ENCODE data around the gene TGFBR3.

GRCh38 chr1:91775227-91775626, 110.7 kb downstream of the TGFBR3 start:
- TF ChIP-seq CTCF (conservative IDR thresholded peaks at IDR 0.05; ENCODE audit: low read depth, low read length) (no peak), EZH2 (IDR thresholded peaks at IDR 0.05; ENCODE audit: borderline replicate concordance, low read depth, low read length, poor library complexity, severe bottlenecking) (no peak)

Measured in A673 (cell line).